ENCODE data around the gene IGLL1. TPM values are rescaled to one million over a fixed set of nuclear protein-coding genes. Genes with fewer than 3 reads are reported as not detected.

The IGLL1 gene
- total RNA-seq, 1 donor from 2014 or later: not detected

DNA sequence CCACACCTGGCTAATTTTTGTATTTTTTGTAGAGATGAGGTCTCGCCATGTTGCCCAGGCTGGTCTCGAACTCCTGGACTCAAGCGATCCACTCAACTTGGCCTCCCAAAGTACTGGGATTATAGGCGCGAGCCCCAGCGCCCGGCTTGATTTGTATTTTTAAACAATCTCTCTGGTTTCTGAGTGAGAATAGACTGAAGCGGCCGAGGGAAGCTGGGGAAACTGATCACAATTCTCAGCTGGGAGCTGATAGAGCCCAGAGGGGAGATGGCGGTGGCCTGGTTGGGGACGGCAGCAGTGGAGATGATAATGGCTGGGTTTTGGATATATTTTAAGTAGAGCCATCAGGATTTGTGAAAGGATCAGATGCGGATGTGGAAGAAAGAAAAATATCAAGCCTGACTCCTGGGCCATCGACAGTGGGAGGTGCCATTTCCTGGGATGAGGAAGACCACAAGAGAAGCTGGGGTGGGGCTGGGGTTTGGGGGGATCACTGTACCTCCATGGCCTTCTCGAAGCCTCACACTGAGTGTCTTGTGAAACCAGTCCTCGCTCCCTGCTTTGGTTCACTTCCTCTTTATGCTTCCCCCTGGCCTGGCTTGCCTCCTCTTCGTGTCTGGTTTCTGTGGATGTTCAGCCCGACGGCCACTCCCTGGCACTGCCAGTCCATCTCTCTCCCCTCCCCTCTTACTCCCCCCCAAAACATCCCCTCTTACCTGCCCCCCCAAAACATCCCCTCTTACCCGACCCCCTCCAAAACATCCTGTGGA, 51.9 kb downstream of the IGLL1 start:
- intact Hi-C loops (cut with DNase I): no loop called here
- Histone ChIP-seq H3K4me3 (no peak overlapping the region), H3K36me3 (no peaks in the 10 kb centered on the region), H3K4me1 (no peaks in the 10 kb centered on the region), H3K27ac (no peak overlapping the region), H3K27me3 (ENCODE audit: low read depth) (peaks cover 4% of the 10 kb centered on the region), H3K9me3 (no peaks in the 10 kb centered on the region)
- TF ChIP-seq, protein P1, sequence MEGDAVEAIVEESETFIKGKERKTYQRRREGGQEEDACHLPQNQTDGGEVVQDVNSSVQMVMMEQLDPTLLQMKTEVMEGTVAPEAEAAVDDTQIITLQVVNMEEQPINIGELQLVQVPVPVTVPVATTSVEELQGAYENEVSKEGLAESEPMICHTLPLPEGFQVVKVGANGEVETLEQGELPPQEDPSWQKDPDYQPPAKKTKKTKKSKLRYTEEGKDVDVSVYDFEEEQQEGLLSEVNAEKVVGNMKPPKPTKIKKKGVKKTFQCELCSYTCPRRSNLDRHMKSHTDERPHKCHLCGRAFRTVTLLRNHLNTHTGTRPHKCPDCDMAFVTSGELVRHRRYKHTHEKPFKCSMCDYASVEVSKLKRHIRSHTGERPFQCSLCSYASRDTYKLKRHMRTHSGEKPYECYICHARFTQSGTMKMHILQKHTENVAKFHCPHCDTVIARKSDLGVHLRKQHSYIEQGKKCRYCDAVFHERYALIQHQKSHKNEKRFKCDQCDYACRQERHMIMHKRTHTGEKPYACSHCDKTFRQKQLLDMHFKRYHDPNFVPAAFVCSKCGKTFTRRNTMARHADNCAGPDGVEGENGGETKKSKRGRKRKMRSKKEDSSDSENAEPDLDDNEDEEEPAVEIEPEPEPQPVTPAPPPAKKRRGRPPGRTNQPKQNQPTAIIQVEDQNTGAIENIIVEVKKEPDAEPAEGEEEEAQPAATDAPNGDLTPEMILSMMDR (IDR thresholded peaks at IDR 0.05): no peak
- DNase-seq: peak; percentile 48
- ATAC-seq: no peak

DNA sequence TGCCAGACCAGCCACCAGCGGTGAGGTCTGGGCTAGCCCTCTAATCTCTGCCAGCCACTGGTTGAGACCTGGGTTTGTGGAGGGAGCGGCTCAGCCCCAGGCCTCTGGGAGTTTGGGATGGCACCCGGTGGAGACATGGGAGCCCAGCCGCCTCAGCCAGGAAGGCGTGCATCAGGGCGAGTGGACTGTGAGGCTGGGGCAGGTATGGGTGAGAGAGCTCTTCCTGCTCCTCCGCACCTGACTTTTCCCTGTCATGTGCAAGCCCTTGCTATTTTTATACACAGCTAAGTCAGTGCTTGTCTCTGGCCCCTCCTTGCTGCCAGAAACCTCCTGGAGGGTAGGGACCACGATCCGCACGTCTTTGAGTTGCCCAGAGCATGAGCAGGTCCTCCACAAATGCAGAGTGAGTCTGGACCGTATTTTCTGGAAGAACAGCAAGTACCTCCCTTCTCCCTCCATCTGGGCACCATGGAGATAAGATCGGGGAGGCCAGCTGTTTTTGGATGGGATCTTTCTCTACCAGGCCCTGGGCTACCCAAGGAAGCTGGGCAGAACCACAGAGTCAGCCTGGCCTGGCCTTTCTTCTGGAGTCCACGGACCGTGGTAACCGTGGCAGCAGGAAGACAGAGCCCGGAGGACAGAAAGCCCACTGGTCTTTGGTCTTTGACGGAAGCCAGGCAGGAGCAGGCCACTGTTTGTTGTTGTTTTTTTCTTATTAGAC, 53.3 kb downstream of the IGLL1 start:
- H3K9me3 ChIP-seq: no peaks in the 10 kb centered on the region
- peaks cover 4% of the 10 kb centered on the region for H3K27me3 ChIP-seq (ENCODE audit: low read depth)
- intact Hi-C loops (cut with DNase I): no loop called here
- DNase-seq (peak; percentile 33), ATAC-seq (no peak)
- no peaks in the 10 kb centered on the region for H3K36me3 ChIP-seq
- TF ChIP-seq, protein P1 (IDR thresholded peaks at IDR 0.05): no peak
- no peak overlapping the region for H3K4me3 ChIP-seq
- peaks cover 5% of the 10 kb centered on the region for H3K4me1 ChIP-seq
- H3K27ac ChIP-seq: no peak overlapping the region

DNA sequence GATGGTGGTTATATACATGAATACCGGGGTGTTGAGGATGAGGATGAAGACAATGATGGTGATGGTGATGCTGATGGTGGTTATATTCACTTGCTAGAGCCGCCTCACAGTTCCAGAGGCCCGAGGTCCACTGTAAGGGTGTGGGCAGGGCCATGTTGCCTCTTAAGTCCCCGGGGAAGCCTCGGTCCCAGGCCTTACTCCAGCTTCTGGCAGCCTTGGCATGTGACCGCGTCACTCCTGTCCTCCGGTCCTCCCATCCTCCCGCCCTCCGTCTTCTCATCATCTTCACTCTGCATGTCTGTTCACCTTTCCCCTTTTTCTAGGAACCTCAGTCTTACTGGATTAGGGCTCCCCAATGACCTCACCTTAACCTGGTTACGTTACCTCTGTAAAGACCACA, 54.6 kb downstream of the IGLL1 start:
- H3K27ac ChIP-seq: no peak overlapping the region
- intact Hi-C loops (cut with DNase I): no loop called here
- H3K27me3 ChIP-seq (ENCODE audit: low read depth): peaks cover 9% of the 10 kb centered on the region
- DNase-seq: peak; percentile 39
- H3K9me3 ChIP-seq: no peaks in the 10 kb centered on the region
- no peaks in the 10 kb centered on the region for H3K36me3 ChIP-seq
- no peak overlapping the region for H3K4me3 ChIP-seq
- TF ChIP-seq, protein P1 (IDR thresholded peaks at IDR 0.05): no peak
- ATAC-seq: no peak
- H3K4me1 ChIP-seq: peaks cover 16% of the 10 kb centered on the region

GRCh38 chr22:23524226-23524625, 55.9 kb downstream of the IGLL1 start:
- intact Hi-C loops (cut with DNase I): no loop called here
- DNase-seq: no peak
- Histone ChIP-seq H3K4me1 (peaks cover 18% of the 10 kb centered on the region), H3K4me3 (no peak overlapping the region), H3K27me3 (ENCODE audit: low read depth) (peaks cover 5% of the 10 kb centered on the region), H3K27ac (no peak overlapping the region), H3K9me3 (no peaks in the 10 kb centered on the region), H3K36me3 (no peaks in the 10 kb centered on the region)
- TF ChIP-seq, protein P1 (IDR thresholded peaks at IDR 0.05): no peak
- ATAC-seq: no peak

DNA sequence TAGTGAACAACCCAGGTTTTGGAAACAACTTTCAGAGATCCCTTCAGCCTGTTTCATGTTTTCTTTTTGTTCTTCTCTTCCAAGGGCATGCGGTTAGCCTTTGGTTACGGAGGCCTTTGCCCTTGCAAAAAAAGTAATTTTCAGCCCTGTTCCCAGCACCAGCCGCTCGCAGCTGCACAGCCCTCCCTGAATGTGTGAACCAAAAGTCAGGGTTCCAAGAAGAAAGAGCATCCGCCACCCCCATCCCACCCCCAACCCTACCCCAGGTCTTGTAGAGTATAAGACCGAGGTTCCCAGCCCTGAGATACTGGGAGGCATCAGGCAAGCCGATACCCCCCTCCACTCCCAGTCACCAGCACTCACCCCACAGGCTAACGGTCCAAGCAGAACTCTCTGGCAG, 56.4 kb downstream of the IGLL1 start:
- H3K9me3 ChIP-seq: no peaks in the 10 kb centered on the region
- TF ChIP-seq, protein P1 (IDR thresholded peaks at IDR 0.05): no peak
- intact Hi-C loops (cut with DNase I): no loop called here
- peaks cover 18% of the 10 kb centered on the region for H3K4me1 ChIP-seq
- H3K27ac ChIP-seq: no peak overlapping the region
- no peaks in the 10 kb centered on the region for H3K36me3 ChIP-seq
- DNase-seq: peak; percentile 13
- peaks cover 5% of the 10 kb centered on the region for H3K27me3 ChIP-seq (ENCODE audit: low read depth)
- H3K4me3 ChIP-seq: no peak overlapping the region
- no peak for ATAC-seq

Other genes with a start within 250 kb of the IGLL1 start
- gene DRICH1, start 52.0 kb upstream of the IGLL1 start, total RNA-seq: 1.6 TPM
- 1.9 TPM for gene RGL4, start 110.7 kb upstream of the IGLL1 start, total RNA-seq
- 5.7 TPM for gene ZNF70, start 170.8 kb upstream of the IGLL1 start, total RNA-seq
- not detected for gene VPREB3, start 174.1 kb upstream of the IGLL1 start, total RNA-seq
- 5.9 TPM for gene C22orf15, start 182.7 kb upstream of the IGLL1 start, total RNA-seq
- gene CHCHD10, start 187.7 kb upstream of the IGLL1 start, total RNA-seq: 114 TPM
- 1.9 TPM for gene MMP11, start 192.6 kb upstream of the IGLL1 start, total RNA-seq
- 61.3 TPM for gene SMARCB1, start 206.7 kb upstream of the IGLL1 start, total RNA-seq